Smooth muscle cell (in vitro differentiated cells): Measurements from ENCODE around the gene L3MBTL4. TPM values are rescaled to one million over a fixed set of nuclear protein-coding genes. Genes with fewer than 3 reads are reported as not detected.

Experiments
- DNase-seq: peaks from one replicate; lab custom pipeline; 2025; ENCODE audit not compliant: unreplicated experiment; lab: John Stamatoyannopoulos, UW
- H2AFZ ChIP-seq: fragments of 200-600 bp; sonication (generic); 2 replicates; pipeline ENCODE4 v1.6.0; 2016; ENCODE audit warnings: antibody characterized with exemption, low read depth, mild to moderate bottlenecking
- H3F3A ChIP-seq: fragments of 200-600 bp; sonication (generic); 2 replicates; pipeline ENCODE4 v1.6.0; 2017; ENCODE audit warnings: antibody characterized with exemption, low read depth
- H3K27ac ChIP-seq: fragments of 200-600 bp; sonication (generic); 2 replicates; pipeline ENCODE4 v1.5.1; 2016; ENCODE audit warnings: low read depth, mild to moderate bottlenecking
- H3K27me3 ChIP-seq: fragments of 200-600 bp; sonication (generic); 2 replicates; pipeline ENCODE4 v1.6.1; 2016; ENCODE audit warnings: low read depth, mild to moderate bottlenecking
- H3K36me3 ChIP-seq: fragments of 200-600 bp; sonication (generic); 2 replicates; pipeline ENCODE4 v1.5.1; 2016; ENCODE audit warnings: low read depth
- H3K4me1 ChIP-seq: fragments of 200-600 bp; sonication (generic); 2 replicates; pipeline ENCODE4 v1.5.1; 2016; ENCODE audit warnings: low read depth
- H3K4me2 ChIP-seq: fragments of 200-600 bp; sonication (generic); 2 replicates; pipeline ENCODE4 v1.6.0; 2016; ENCODE audit warnings: mild to moderate bottlenecking
- H3K4me3 ChIP-seq: fragments of 200-600 bp; sonication (generic); 2 replicates; pipeline ENCODE4 v1.5.1; 2016; ENCODE audit warnings: mild to moderate bottlenecking
- H3K79me2 ChIP-seq: fragments of 200-600 bp; sonication (generic); 2 replicates; pipeline ENCODE4 v1.6.0; 2016; ENCODE audit warnings: low read depth, mild to moderate bottlenecking
- H3K9ac ChIP-seq: fragments of 200-600 bp; sonication (generic); 2 replicates; pipeline ENCODE4 v1.6.0; 2016; ENCODE audit warnings: low read depth
- H3K9me3 ChIP-seq: fragments of 200-600 bp; sonication (generic); replicated peaks from 2 replicates; pipeline ENCODE4 v1.5.1; 2016; ENCODE audit warnings: low read depth
- H4K20me1 ChIP-seq: fragments of 200-600 bp; sonication (generic); 2 replicates; pipeline ENCODE4 v1.6.0; 2016; ENCODE audit warnings: low read depth
- CTCF ChIP-seq: fragments of 200-600 bp; sonication (generic); IDR thresholded peaks from 2 replicates; pipeline ENCODE4 v1.5.1; 2017; ENCODE audit warnings: borderline replicate concordance, mild to moderate bottlenecking, antibody characterized with exemption; ENCODE audit not compliant: insufficient read depth, poor library complexity, severe bottlenecking
- WGBS: methylation state at CpG from one replicate; pipeline ENCODE4 v1.1.7; 2016; ENCODE audit warnings: low lambda C conversion rate; 5-methylcytosine and 5-hydroxymethylcytosine counted together
- polyA plus RNA-seq: library from polyadenylated mRNA; unstranded; fragments of >200 nt; fragmentation: Nextera tagmentation; extraction: Ambion mirVana; gene quantifications from 2 replicates; pipeline ENCODE4 v1.2.1, GENCODE V29; 2016
- total RNA-seq: library from RNA; depleted of rRNA; stranded (reverse); fragments of >200 nt; gene quantifications from 2 replicates; pipeline ENCODE4 v1.2.3, GENCODE V29; 2014

Gene L3MBTL4
- total and polyA plus RNA-seq, 2 experiments from 2014 or later, result 3.4 TPM; not detected in 1

GRCh38 chr18:5918205-5918858, 496.4 kb downstream of the L3MBTL4 start:
- H3K27ac ChIP-seq, result no peak overlapping the region
- H3K4me1 ChIP-seq, result no peaks in the 10 kb centered on the region
- no peaks in the 10 kb centered on the region for H3K36me3 ChIP-seq
- no peak overlapping the region for H3K9ac ChIP-seq
- no peaks in the 10 kb centered on the region for H4K20me1 ChIP-seq
- H3K4me2 ChIP-seq, result no peak overlapping the region
- no peak for DNase-seq
- no peaks in the 10 kb centered on the region for H3K79me2 ChIP-seq
- TF ChIP-seq CTCF, result no peak
- 88% methylated on average over 3 of the region's 3 CpGs for WGBS
- H3K27me3 ChIP-seq, result no peaks in the 10 kb centered on the region
- no peaks in the 10 kb centered on the region for H3K9me3 ChIP-seq
- H3K4me3 ChIP-seq, result no peak overlapping the region
- no peaks in the 10 kb centered on the region for H3F3A ChIP-seq
- H2AFZ ChIP-seq, result no peak overlapping the region

- no peaks in the 10 kb centered on the region for H3K27me3 ChIP-seq
- H3K9me3 ChIP-seq, result no peaks in the 10 kb centered on the region
- no peak overlapping the region for H3K4me3 ChIP-seq
- no peak for TF ChIP-seq CTCF
- no peak overlapping the region for H3K9ac ChIP-seq
- H3K27ac ChIP-seq, result no peak overlapping the region
- H3K36me3 ChIP-seq, result no peaks in the 10 kb centered on the region
- no peak for DNase-seq
- H3K4me1 ChIP-seq, result no peaks in the 10 kb centered on the region
- 92% methylated on average over 5 of the region's 5 CpGs for WGBS
- H4K20me1 ChIP-seq, result no peaks in the 10 kb centered on the region
- H3K79me2 ChIP-seq, result no peaks in the 10 kb centered on the region
- no peak overlapping the region for H3K4me2 ChIP-seq
- no peak overlapping the region for H2AFZ ChIP-seq
- no peaks in the 10 kb centered on the region for H3F3A ChIP-seq
These were observed 499.8 kb downstream of the L3MBTL4 start for GRCh38 chr18:5914951-5915350.

- Histone ChIP-seq H3K4me3 (no peak overlapping the region), H3F3A (no peaks in the 10 kb centered on the region), H3K9me3 (no peaks in the 10 kb centered on the region), H3K27ac (no peak overlapping the region), H2AFZ (no peak overlapping the region), H3K4me1 (no peaks in the 10 kb centered on the region), H3K9ac (no peak overlapping the region), H3K79me2 (no peaks in the 10 kb centered on the region), H3K36me3 (no peaks in the 10 kb centered on the region), H3K4me2 (no peak overlapping the region), H3K27me3 (no peaks in the 10 kb centered on the region), H4K20me1 (no peaks in the 10 kb centered on the region)
- WGBS, result 0% methylated on average over 1 of the region's 1 CpG
- DNase-seq, result no peak
- TF ChIP-seq CTCF, result no peak
These were observed 500.7 kb downstream of the L3MBTL4 start for GRCh38 chr18:5914016-5914415.

- H3K79me2 ChIP-seq, result no peaks in the 10 kb centered on the region
- H3K4me1 ChIP-seq, result no peaks in the 10 kb centered on the region
- DNase-seq, result no peak
- H3K9me3 ChIP-seq, result no peaks in the 10 kb centered on the region
- H3F3A ChIP-seq, result no peaks in the 10 kb centered on the region
- H3K9ac ChIP-seq, result no peak overlapping the region
- WGBS, result 83% methylated on average over 7 of the region's 7 CpGs
- no peak overlapping the region for H3K27ac ChIP-seq
- no peaks in the 10 kb centered on the region for H3K27me3 ChIP-seq
- no peak overlapping the region for H3K4me2 ChIP-seq
- no peak for TF ChIP-seq CTCF
- no peaks in the 10 kb centered on the region for H4K20me1 ChIP-seq
- H3K36me3 ChIP-seq, result no peaks in the 10 kb centered on the region
- H2AFZ ChIP-seq, result no peak overlapping the region
- no peak overlapping the region for H3K4me3 ChIP-seq
These were observed 502.1 kb downstream of the L3MBTL4 start for GRCh38 chr18:5912566-5912965.
